ENCODE measurements around the gene MTTP.

DNA sequence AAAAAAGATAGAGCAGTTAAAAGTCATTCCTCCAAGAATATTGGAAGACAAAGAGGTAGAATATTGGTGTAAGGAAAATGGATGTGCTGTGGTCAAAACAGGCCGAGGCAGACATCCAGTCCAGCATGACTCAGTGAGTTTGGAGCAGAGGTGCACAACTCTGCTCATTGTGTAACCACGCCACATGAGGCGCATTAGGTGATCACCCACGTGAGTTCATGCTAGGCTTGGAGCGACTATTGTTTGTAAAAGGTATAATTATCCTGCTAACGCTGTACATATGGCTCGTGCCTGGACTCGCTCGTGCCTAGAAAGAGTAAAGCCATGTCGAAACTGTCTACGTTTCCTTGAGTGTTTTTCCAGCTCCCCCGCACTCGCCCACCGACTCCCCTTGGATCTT, 59.1 kb downstream of the MTTP start:
- TF ChIP-seq, protein P1, sequence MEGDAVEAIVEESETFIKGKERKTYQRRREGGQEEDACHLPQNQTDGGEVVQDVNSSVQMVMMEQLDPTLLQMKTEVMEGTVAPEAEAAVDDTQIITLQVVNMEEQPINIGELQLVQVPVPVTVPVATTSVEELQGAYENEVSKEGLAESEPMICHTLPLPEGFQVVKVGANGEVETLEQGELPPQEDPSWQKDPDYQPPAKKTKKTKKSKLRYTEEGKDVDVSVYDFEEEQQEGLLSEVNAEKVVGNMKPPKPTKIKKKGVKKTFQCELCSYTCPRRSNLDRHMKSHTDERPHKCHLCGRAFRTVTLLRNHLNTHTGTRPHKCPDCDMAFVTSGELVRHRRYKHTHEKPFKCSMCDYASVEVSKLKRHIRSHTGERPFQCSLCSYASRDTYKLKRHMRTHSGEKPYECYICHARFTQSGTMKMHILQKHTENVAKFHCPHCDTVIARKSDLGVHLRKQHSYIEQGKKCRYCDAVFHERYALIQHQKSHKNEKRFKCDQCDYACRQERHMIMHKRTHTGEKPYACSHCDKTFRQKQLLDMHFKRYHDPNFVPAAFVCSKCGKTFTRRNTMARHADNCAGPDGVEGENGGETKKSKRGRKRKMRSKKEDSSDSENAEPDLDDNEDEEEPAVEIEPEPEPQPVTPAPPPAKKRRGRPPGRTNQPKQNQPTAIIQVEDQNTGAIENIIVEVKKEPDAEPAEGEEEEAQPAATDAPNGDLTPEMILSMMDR (IDR thresholded peaks at IDR 0.05): no peak
- TF ChIP-seq POLR2A (IDR thresholded peaks at IDR 0.05): no peak

Measured in thyroid gland (tissue), 4 donors.